SU-DHL-6 (cell line): ENCODE measurements around the gene TBC1D19.

Experiments
- H2AFZ ChIP-seq: fragments of 200-600 bp; sonication (generic); 2 replicates; pipeline ENCODE4 v1.6.1; 2014; ENCODE audit warnings: low read depth, mild to moderate bottlenecking, moderate library complexity, mixed read lengths, antibody characterized with exemption, low read length; ENCODE audit not compliant: severe bottlenecking
- H3F3A ChIP-seq: fragments of 200-600 bp; shearing (Covaris generic); 2 replicates; pipeline ENCODE4 v1.6.0; 2016; ENCODE audit warnings: antibody characterized with exemption, mild to moderate bottlenecking; ENCODE audit not compliant: insufficient read depth
- H3K27ac ChIP-seq: fragments of 200-600 bp; sonication (generic); 2 replicates; pipeline ENCODE4 v1.5.1; 2016; ENCODE audit warnings: low read depth, mild to moderate bottlenecking, low read length, moderate library complexity, mixed read lengths
- H3K27me3 ChIP-seq: fragments of 200-600 bp; sonication (generic), shearing (Covaris generic); 2 replicates; pipeline ENCODE4 v1.6.0; 2014; ENCODE audit warnings: mild to moderate bottlenecking, low read length
- H3K36me3 ChIP-seq: fragments of 200-600 bp; sonication (generic); 2 replicates; pipeline ENCODE4 v1.6.1; 2014; ENCODE audit warnings: mild to moderate bottlenecking, low read length, mixed read lengths
- H3K4me2 ChIP-seq: fragments of 300-600, 200-600 bp; shearing (Covaris generic), sonication (generic); 2 replicates; pipeline ENCODE4 v1.6.0; 2014; ENCODE audit warnings: low read length, low read depth, mild to moderate bottlenecking; ENCODE audit not compliant: poor library complexity, severe bottlenecking
- H3K4me3 ChIP-seq: fragments of 200-600 bp; sonication (generic); 2 replicates; pipeline ENCODE4 v1.5.1; 2014; ENCODE audit warnings: antibody characterized with exemption, low read length, mild to moderate bottlenecking, mixed read lengths; ENCODE audit not compliant: insufficient read depth, poor library complexity, severe bottlenecking
- H3K79me2 ChIP-seq: fragments of 200-600 bp; sonication (generic); 2 replicates; pipeline ENCODE4 v1.6.1; 2014; ENCODE audit warnings: mild to moderate bottlenecking, low read length, moderate library complexity; ENCODE audit not compliant: insufficient read depth
- H3K9ac ChIP-seq: fragments of 200-600 bp; sonication (generic); 2 replicates; pipeline ENCODE4 v1.7.0; 2014; ENCODE audit warnings: mild to moderate bottlenecking, low read length
- H3K9me2 ChIP-seq: fragments of 200-600 bp; sonication (generic); replicated peaks from 2 replicates; pipeline ENCODE4 v1.6.1; 2014; ENCODE audit warnings: low read length; ENCODE audit not compliant: insufficient read depth
- H3K9me3 ChIP-seq: fragments of 200-600 bp; sonication (generic); 2 replicates; pipeline ENCODE4 v1.6.1; 2014; ENCODE audit warnings: low read length, mixed read lengths; ENCODE audit not compliant: insufficient read depth
- H4K20me1 ChIP-seq: fragments of 200-600 bp; sonication (generic); 2 replicates; pipeline ENCODE4 v1.6.1; 2014; ENCODE audit warnings: low read depth, mild to moderate bottlenecking, antibody characterized with exemption, low read length, moderate library complexity, mixed read lengths
- CTCF ChIP-seq: fragments of 200-600 bp; sonication (generic); IDR thresholded peaks from one replicate; pipeline ENCODE4 v1.5.1; 2017; ENCODE audit warnings: antibody characterized with exemption, mild to moderate bottlenecking, low read length, moderate library complexity; ENCODE audit not compliant: insufficient read depth, poor library complexity, severe bottlenecking
- EZH2phosphoT487 ChIP-seq: fragments of 200-600 bp; sonication (generic), shearing (Covaris generic); conservative IDR thresholded peaks from 2 replicates; pipeline ENCODE4 v1.6.1; 2018; ENCODE audit warnings: mild to moderate bottlenecking, antibody characterized with exemption, low read length, moderate library complexity, mixed read lengths

TBC1D19 gene

GRCh38 chr4:26762650-26763049 is 178.8 kb downstream of the TBC1D19 start:
- Histone ChIP-seq H3K4me2 (no peak overlapping the region), H3F3A (no peaks in the 10 kb centered on the region), H3K27me3 (no peaks in the 10 kb centered on the region), H3K27ac (no peak overlapping the region), H3K9me3 (no peaks in the 10 kb centered on the region), H2AFZ (no peak overlapping the region), H3K4me3 (no peak overlapping the region), H3K9me2 (no peaks in the 10 kb centered on the region), H3K9ac (no peak overlapping the region), H3K36me3 (no peaks in the 10 kb centered on the region), H4K20me1 (no peaks in the 10 kb centered on the region), H3K79me2 (no peaks in the 10 kb centered on the region)
- TF ChIP-seq EZH2phosphoT487 (no peak), CTCF (no peak)

- Histone ChIP-seq H4K20me1 (no peaks in the 10 kb centered on the region), H3K4me2 (no peak overlapping the region)
Observed at GRCh38 chr4:26763063-26763462, 179.2 kb downstream of the TBC1D19 start.

GRCh38 chr4:26763648-26764047 is 179.8 kb downstream of the TBC1D19 start:
- Histone ChIP-seq H3K9me3 (no peaks in the 10 kb centered on the region), H3K79me2 (no peaks in the 10 kb centered on the region), H3K4me2 (no peak overlapping the region), H3F3A (no peaks in the 10 kb centered on the region), H3K9ac (no peak overlapping the region), H3K4me3 (no peak overlapping the region), H3K27me3 (no peaks in the 10 kb centered on the region), H4K20me1 (no peaks in the 10 kb centered on the region), H3K27ac (no peak overlapping the region), H2AFZ (no peak overlapping the region), H3K9me2 (no peaks in the 10 kb centered on the region), H3K36me3 (no peaks in the 10 kb centered on the region)
- no peak for TF ChIP-seq EZH2phosphoT487
- no peak for TF ChIP-seq CTCF

More at GRCh38 chr4:26763063-26763462, 179.2 kb downstream of the TBC1D19 start:
- H3K79me2 ChIP-seq: no peaks in the 10 kb centered on the region
- no peak overlapping the region for H2AFZ ChIP-seq
- H3K4me3 ChIP-seq: no peak overlapping the region
- H3K27me3 ChIP-seq: no peaks in the 10 kb centered on the region
- no peaks in the 10 kb centered on the region for H3K36me3 ChIP-seq
- no peaks in the 10 kb centered on the region for H3F3A ChIP-seq
- TF ChIP-seq CTCF (no peak), EZH2phosphoT487 (no peak)
- H3K9me3 ChIP-seq: no peaks in the 10 kb centered on the region
- H3K27ac ChIP-seq: no peak overlapping the region
- no peak overlapping the region for H3K9ac ChIP-seq
- no peaks in the 10 kb centered on the region for H3K9me2 ChIP-seq

- no peak overlapping the region for H3K9ac ChIP-seq
- H3K27ac ChIP-seq: no peak overlapping the region
- TF ChIP-seq CTCF: no peak
- TF ChIP-seq EZH2phosphoT487: no peak
- H3K4me3 ChIP-seq: no peak overlapping the region
- H3F3A ChIP-seq: no peaks in the 10 kb centered on the region
- H2AFZ ChIP-seq: no peak overlapping the region
- H4K20me1 ChIP-seq: no peaks in the 10 kb centered on the region
- H3K36me3 ChIP-seq: no peaks in the 10 kb centered on the region
- H3K9me2 ChIP-seq: no peaks in the 10 kb centered on the region
- no peak overlapping the region for H3K4me2 ChIP-seq
- no peaks in the 10 kb centered on the region for H3K27me3 ChIP-seq
- H3K79me2 ChIP-seq: no peaks in the 10 kb centered on the region
- no peaks in the 10 kb centered on the region for H3K9me3 ChIP-seq
Observed at GRCh38 chr4:26764231-26764630, 180.3 kb downstream of the TBC1D19 start.
